ENCODE data around the gene SSC5D. TPM values are rescaled to one million over a fixed set of nuclear protein-coding genes. Genes with fewer than 3 reads are reported as not detected.

Gene SSC5D
- total and polyA plus RNA-seq, 9 of the 15 experiments (the other 6 are each of a cell fraction or from before 2014, with no cell fraction given), result 0.04 to 0.71 (median 0.14) TPM; not detected in 2

DNA sequence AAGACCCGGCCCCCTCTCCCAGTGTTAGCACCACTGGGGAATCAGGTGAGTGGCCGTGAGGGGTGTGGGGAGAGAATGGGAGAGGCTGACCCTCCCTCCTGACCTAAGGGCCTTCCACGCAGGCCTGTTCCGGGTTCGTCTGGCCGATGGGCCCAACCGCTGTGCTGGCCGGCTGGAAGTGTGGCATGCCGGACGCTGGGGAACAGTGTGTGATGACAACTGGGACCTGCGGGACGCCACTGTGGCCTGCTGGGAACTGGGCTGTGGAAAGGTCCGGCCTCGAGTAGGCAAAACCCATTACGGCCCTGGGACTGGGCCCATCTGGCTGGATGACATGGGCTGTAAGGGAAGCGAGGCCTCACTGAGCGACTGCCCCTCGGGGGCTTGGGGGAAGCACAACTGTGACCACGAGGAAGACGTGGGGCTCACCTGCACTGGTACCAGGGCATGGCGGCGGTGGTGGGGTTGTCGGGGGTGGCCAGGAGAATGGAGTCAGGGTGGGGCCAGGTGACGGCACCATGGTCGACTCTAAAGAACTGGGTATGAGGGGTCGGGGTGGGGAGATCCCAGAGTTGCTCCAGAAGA, 12.2 kb downstream of the SSC5D start:
- no peaks in the 10 kb centered on the region for H3K9me1 ChIP-seq (ENCODE audit: control insufficient read depth, insufficient read depth, low read length)
- in situ Hi-C loops (cut with MboI), result no loop called here
- no peak overlapping the region for H3K27ac ChIP-seq (ENCODE audit: extremely low read depth, low read depth, low read length)
- ChIA-PET POLR2A (interaction anchor here (0.7 to 1.8 kb wide), 3 partner anchors 8 to 840 kb away, joined by 3 to 5 read pairs (median 5); no protein-coding TSS in a partner anchor), CTCF (ENCODE audit: low intra/inter-chr PET ratio) (no interaction called here)
- no peak overlapping the region for H2AFZ ChIP-seq (ENCODE audit: low read depth, low read length)
- no peaks in the 10 kb centered on the region; the same call in 1 of the 2 replicates for H3K9me3 ChIP-seq (replicated peaks; ENCODE audit: control insufficient read depth, insufficient read depth, low read depth, low read length)
- H4K20me1 ChIP-seq (replicated peaks; ENCODE audit: control insufficient read depth, insufficient read depth, low read length), result no peaks in the 10 kb centered on the region
- no peak overlapping the region for H3K4me2 ChIP-seq (ENCODE audit: insufficient read depth, low read length)
- H3K4me3 ChIP-seq, result no peak overlapping the region
- no TSS peak for BruUV-seq (replicated peaks)
- intact Hi-C loops (cut with micrococcal nuclease), result loop anchor here (10.0 kb wide), 1 partner anchor 346 kb away; the partner anchor contains the start of gene TNNI3
- no peak for ATAC-seq
- TF ChIP-seq POLR2G (IDR thresholded peaks at IDR 0.05; ENCODE audit: low read depth, low read length) (peak; percentile 29; the same call in 1 of the 2 replicates), ELF4 (CRISPR knock-in tag; IDR thresholded peaks at IDR 0.05) (no peak)
- H3K27me3 ChIP-seq (ENCODE audit: control insufficient read depth in 2 of 2, insufficient read depth in 2 of 2, low read length in 2 of 2), result no peaks in the 10 kb centered on the region
- no peaks in the 10 kb centered on the region for H3K79me2 ChIP-seq (ENCODE audit: control insufficient read depth, insufficient read depth, low read length)
- 0 out of 4 replicates have a peak overlapping the region, but pooled peaks of 1 of the 2 experiments have one; percentile 43 for H3K9ac ChIP-seq (ENCODE audit: insufficient read depth in 1 of 2, low read depth in 2 of 2, low read length in 2 of 2)
- no peaks in the 10 kb centered on the region for H3K36me3 ChIP-seq (ENCODE audit: control insufficient read depth, insufficient read depth, low read length)
- H3K4me1 ChIP-seq (replicated peaks in 1 of 2; ENCODE audit: control insufficient read depth in 2 of 2, insufficient read depth in 2 of 2, low read length in 2 of 2), result peaks cover 4 to 22% of the 10 kb centered on the region in 2 experiments; a peak in 4 of 5 replicates
- 75% methylated on average over 16 of the region's 26 CpGs for WGBS (ENCODE audit: insufficient coverage, low coverage, missing lambda C conversion rate)
- FAIRE-seq, result no peak
- no peak for DNase-seq (ENCODE audit: extremely low read depth in 1 of 4, low spot score in 3 of 4)

DNA sequence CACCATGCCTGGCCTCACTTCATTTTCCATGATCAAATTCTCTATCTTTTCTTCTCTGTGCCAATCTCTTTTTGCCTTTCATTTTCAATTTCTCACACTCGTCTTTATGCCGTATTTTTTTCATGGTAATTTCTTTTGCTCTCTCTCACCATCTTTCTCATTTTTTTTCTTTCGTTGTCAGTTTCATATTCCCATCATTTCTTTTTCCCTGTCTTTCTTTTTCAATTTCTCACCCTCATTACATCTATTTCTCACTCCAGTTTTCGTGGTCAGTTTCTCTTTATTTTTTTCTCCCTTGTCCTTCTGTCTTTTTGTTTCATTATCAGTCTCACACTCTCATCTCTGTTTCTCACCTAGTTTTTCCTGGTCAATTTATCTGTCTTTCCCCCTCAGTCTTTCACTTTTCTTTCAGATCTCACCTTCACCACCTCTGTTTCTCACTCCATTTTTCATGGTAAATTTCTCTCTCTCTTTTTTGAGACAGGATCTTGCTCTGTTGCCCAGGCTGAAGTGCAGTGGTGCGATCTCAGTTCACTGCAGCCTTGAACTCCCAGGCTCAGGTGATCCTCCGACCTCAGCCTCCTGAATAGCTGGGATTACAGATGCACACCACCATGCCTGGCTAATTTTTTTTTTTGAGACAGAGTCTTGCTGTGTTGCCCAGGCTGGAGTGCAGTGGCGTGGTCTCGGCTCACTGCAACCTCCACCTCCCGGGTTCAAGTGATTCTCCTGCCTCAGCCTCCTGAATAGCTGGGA, 14.1 kb downstream of the SSC5D start:
- no peak for FAIRE-seq
- ChIA-PET POLR2A (interaction anchor here (0.6 to 1.8 kb wide), 4 partner anchors 15 to 96 kb away, joined by 3 to 5 read pairs (median 4); partner anchors contain the start of gene UBE2S), CTCF (ENCODE audit: low intra/inter-chr PET ratio) (interaction anchor here (1.1 kb wide), 1 partner anchor 357 kb away, joined by 3 read pairs; no protein-coding TSS in a partner anchor)
- H3K36me3 ChIP-seq (ENCODE audit: control insufficient read depth, insufficient read depth, low read length), result no peaks in the 10 kb centered on the region
- in situ Hi-C loops (cut with MboI), result no loop called here
- no peak overlapping the region for H2AFZ ChIP-seq (ENCODE audit: low read depth, low read length)
- BruUV-seq (replicated peaks), result no TSS peak
- no peak overlapping the region for H3K4me3 ChIP-seq
- no peak for ATAC-seq
- no peaks in the 10 kb centered on the region for H3K79me2 ChIP-seq (ENCODE audit: control insufficient read depth, insufficient read depth, low read length)
- H3K9me3 ChIP-seq (replicated peaks; ENCODE audit: control insufficient read depth, insufficient read depth, low read depth, low read length), result no peaks in the 10 kb centered on the region; the same call in 1 of the 2 replicates
- WGBS (ENCODE audit: insufficient coverage, low coverage, missing lambda C conversion rate), result 61% methylated on average over 5 of the region's 9 CpGs
- H3K4me1 ChIP-seq (replicated peaks in 1 of 2; ENCODE audit: control insufficient read depth in 2 of 2, insufficient read depth in 2 of 2, low read length in 2 of 2), result peaks cover 4 to 22% of the 10 kb centered on the region in 2 experiments; a peak in 4 of 5 replicates
- no peaks in the 10 kb centered on the region for H3K9me1 ChIP-seq (ENCODE audit: control insufficient read depth, insufficient read depth, low read length)
- no peak overlapping the region for H3K4me2 ChIP-seq (ENCODE audit: insufficient read depth, low read length)
- DNase-seq (ENCODE audit: extremely low read depth in 1 of 4, low spot score in 3 of 4), result no peak
- intact Hi-C loops (cut with micrococcal nuclease), result loop anchor here (10.0 kb wide), 1 partner anchor 348 kb away; the partner anchor contains the start of gene TNNI3
- H3K27me3 ChIP-seq (ENCODE audit: control insufficient read depth in 2 of 2, insufficient read depth in 2 of 2, low read length in 2 of 2), result no peaks in the 10 kb centered on the region; a peak in 1 of 5 replicates
- H3K9ac ChIP-seq (ENCODE audit: insufficient read depth in 1 of 2, low read depth in 2 of 2, low read length in 2 of 2), result no peak overlapping the region
- no peaks in the 10 kb centered on the region for H4K20me1 ChIP-seq (replicated peaks; ENCODE audit: control insufficient read depth, insufficient read depth, low read length)
- no peak overlapping the region for H3K27ac ChIP-seq (ENCODE audit: extremely low read depth, low read depth, low read length)
- TF ChIP-seq SMAD1 (IDR thresholded peaks at IDR 0.05; ENCODE audit: low read depth, low read length, partially characterized antibody) (no peak), MIER1 (IDR thresholded peaks at IDR 0.05; ENCODE audit: low read depth) (no peak), CHAMP1 (IDR thresholded peaks at IDR 0.05) (no peak), ZNF347 (CRISPR knock-in tag; IDR thresholded peaks at IDR 0.05; ENCODE audit: low read depth) (no peak), ESRRB (CRISPR knock-in tag; IDR thresholded peaks at IDR 0.05; ENCODE audit: borderline replicate concordance) (no peak), ZFX (CRISPR knock-in tag; IDR thresholded peaks at IDR 0.05) (no peak)
- TF ChIP-seq, protein P1, sequence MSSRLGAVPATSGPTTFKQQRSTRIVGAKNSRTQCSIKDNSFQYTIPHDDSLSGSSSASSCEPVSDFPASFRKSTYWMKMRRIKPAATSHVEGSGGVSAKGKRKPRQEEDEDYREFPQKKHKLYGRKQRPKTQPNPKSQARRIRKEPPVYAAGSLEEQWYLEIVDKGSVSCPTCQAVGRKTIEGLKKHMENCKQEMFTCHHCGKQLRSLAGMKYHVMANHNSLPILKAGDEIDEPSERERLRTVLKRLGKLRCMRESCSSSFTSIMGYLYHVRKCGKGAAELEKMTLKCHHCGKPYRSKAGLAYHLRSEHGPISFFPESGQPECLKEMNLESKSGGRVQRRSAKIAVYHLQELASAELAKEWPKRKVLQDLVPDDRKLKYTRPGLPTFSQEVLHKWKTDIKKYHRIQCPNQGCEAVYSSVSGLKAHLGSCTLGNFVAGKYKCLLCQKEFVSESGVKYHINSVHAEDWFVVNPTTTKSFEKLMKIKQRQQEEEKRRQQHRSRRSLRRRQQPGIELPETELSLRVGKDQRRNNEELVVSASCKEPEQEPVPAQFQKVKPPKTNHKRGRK (tag; IDR thresholded peaks at IDR 0.05), result peak; percentile 38; the same call in 1 of the 2 replicates
